ENCODE measurements around the gene SOX6. TPM values are rescaled to one million over a fixed set of nuclear protein-coding genes. Genes with fewer than 3 reads are reported as not detected.

Gene SOX6
- polyA plus RNA-seq, 1 experiment: 6.0 TPM

GRCh38 chr11:15987046-15987445 is 369.3 kb downstream of the SOX6 start:
- H3K27me3 ChIP-seq (ENCODE audit: control insufficient read depth, insufficient read depth, low read length): no peaks in the 10 kb centered on the region
- TF ChIP-seq CTCF (IDR thresholded peaks at IDR 0.05; ENCODE audit: low read depth, low read length): no peak
- no peaks in the 10 kb centered on the region for H3K9me3 ChIP-seq (ENCODE audit: control insufficient read depth, insufficient read depth, low read length)
- H3K27ac ChIP-seq (ENCODE audit: low read depth, low read length): no peak overlapping the region
- ChIA-PET POLR2A (interaction anchor here (0.6 to 0.7 kb wide), 2 partner anchors 15 to 49 kb away, joined by 3 read pairs; no protein-coding TSS in a partner anchor), CTCF (interaction anchor here (0.6 to 1.8 kb wide), 6 partner anchors 10 to 1520 kb away, joined by 3 to 5 read pairs (median 4); no protein-coding TSS in a partner anchor)
- DNase-seq (ENCODE audit: low read depth, low spot score): peak; percentile 46
- no peak overlapping the region for H3K4me3 ChIP-seq (ENCODE audit: low read depth, low read length)

DNA sequence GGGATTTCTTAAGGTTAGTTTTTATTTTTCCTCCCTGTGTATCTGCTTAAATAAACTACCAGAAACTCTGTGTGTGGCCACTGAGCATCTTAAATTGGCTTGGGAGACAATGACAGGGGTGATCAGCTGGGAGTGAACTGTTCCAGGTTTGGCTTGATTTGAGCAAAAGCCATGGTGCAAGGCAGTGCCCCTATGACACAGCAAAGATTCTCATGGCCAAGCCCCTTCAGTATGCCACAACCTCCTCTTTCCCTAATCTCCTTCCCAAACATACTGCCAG is 370.5 kb downstream of the SOX6 start:
- TF ChIP-seq CTCF (IDR thresholded peaks at IDR 0.05; ENCODE audit: low read depth, low read length): no peak
- CTCF ChIA-PET: no interaction called here
- Histone ChIP-seq H3K27ac (ENCODE audit: low read depth, low read length) (no peak overlapping the region), H3K9me3 (ENCODE audit: control insufficient read depth, insufficient read depth, low read length) (no peaks in the 10 kb centered on the region), H3K4me3 (ENCODE audit: low read depth, low read length) (no peak overlapping the region), H3K27me3 (ENCODE audit: control insufficient read depth, insufficient read depth, low read length) (no peaks in the 10 kb centered on the region)
- no peak for DNase-seq (ENCODE audit: low read depth, low spot score)
- POLR2A ChIA-PET: no interaction called here

DNA sequence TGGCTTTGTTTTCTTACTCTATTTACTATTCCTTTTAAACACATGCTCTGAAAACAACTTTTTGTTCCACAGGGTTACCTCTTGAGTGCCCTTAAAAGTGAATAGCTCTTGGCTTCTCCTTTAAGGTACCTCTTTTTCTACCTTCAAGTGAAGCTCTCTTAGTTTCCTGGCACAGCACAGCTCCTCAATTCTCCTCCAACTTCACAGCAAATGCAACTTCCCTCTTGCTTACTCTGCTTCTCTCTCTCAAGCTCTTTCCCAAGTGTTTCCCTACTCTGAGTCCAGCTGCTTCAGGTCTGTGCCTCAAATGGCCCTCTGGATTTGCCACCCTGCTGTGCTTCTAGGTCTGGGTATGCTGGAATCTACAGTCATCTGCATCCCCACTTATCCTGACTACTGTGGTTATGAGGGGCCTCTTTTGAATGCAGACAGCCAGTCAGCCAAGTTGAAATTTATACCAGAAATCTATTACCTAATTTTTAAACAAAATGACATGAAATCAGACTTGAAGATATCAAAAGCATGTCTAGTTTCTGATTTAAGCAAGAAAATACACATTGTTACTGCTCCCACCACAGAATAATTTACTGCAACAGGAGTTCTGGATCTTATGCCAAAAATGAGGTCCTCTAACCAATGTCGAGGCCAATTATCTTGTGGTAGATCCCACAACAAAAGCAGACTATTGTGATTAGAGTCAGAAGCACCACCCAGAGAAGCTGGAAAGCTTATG is 371.1 kb downstream of the SOX6 start:
- ChIA-PET POLR2A (no interaction called here), CTCF (no interaction called here)
- Histone ChIP-seq H3K27ac (ENCODE audit: low read depth, low read length) (no peak overlapping the region), H3K4me3 (ENCODE audit: low read depth, low read length) (no peak overlapping the region), H3K9me3 (ENCODE audit: control insufficient read depth, insufficient read depth, low read length) (no peaks in the 10 kb centered on the region), H3K27me3 (ENCODE audit: control insufficient read depth, insufficient read depth, low read length) (no peaks in the 10 kb centered on the region)
- TF ChIP-seq CTCF (IDR thresholded peaks at IDR 0.05; ENCODE audit: low read depth, low read length): no peak
- no peak for DNase-seq (ENCODE audit: low read depth, low spot score)

GRCh38 chr11:15981292-15981691 is 375.1 kb downstream of the SOX6 start:
- POLR2A ChIA-PET: no interaction called here
- Histone ChIP-seq H3K27ac (ENCODE audit: low read depth, low read length) (no peak overlapping the region), H3K9me3 (ENCODE audit: control insufficient read depth, insufficient read depth, low read length) (no peaks in the 10 kb centered on the region), H3K4me3 (ENCODE audit: low read depth, low read length) (no peak overlapping the region), H3K27me3 (ENCODE audit: control insufficient read depth, insufficient read depth, low read length) (no peaks in the 10 kb centered on the region)
- no peak for TF ChIP-seq CTCF (IDR thresholded peaks at IDR 0.05; ENCODE audit: low read depth, low read length)
- DNase-seq (ENCODE audit: low read depth, low spot score): no peak
- CTCF ChIA-PET: no interaction called here

DNA sequence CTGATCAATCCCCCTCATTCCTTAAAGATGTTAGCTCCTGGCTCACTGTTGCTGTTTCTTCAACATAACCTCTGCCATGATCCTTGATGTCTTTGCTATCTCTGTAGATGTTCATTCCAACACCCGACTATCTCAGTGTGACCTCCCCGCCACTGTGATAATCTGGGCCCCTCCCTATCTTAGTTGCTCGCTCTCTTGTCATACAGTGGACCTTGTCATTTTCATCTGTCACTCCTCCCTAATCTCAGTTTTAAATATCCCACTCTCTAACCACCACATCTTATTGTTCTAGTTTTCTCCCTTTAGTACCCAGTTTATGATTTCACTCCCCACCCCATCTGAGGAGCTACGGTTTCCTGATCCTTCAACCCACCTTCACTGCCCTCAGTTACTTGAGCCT is 379.2 kb downstream of the SOX6 start:
- H3K4me3 ChIP-seq (ENCODE audit: low read depth, low read length): no peak overlapping the region
- H3K27ac ChIP-seq (ENCODE audit: low read depth, low read length): no peak overlapping the region
- no peak for DNase-seq (ENCODE audit: low read depth, low spot score)
- no peaks in the 10 kb centered on the region for H3K27me3 ChIP-seq (ENCODE audit: control insufficient read depth, insufficient read depth, low read length)
- no peak for TF ChIP-seq CTCF (IDR thresholded peaks at IDR 0.05; ENCODE audit: low read depth, low read length)
- POLR2A ChIA-PET: no interaction called here
- CTCF ChIA-PET: no interaction called here
- no peaks in the 10 kb centered on the region for H3K9me3 ChIP-seq (ENCODE audit: control insufficient read depth, insufficient read depth, low read length)

Measured in AG04450 (cell line).